A673 (cell line): ENCODE results near the gene TET3.

Source experiments
- CTCF ChIP-seq: fragments of 300-800, 200-600 bp; sonication (generic); conservative IDR thresholded peaks from 2 replicates; pipeline ENCODE4 v1.5.1; 2017; ENCODE audit warnings: low read depth, mild to moderate bottlenecking, antibody characterized with exemption, low read length, moderate library complexity, mixed read lengths
- EZH2 ChIP-seq: fragments of 200-600 bp; sonication (generic); IDR thresholded peaks from 2 replicates; pipeline ENCODE4 v1.6.1; 2017; ENCODE audit warnings: borderline replicate concordance, low read depth, mild to moderate bottlenecking, mixed read lengths, antibody characterized with exemption, low read length; ENCODE audit not compliant: poor library complexity, severe bottlenecking

- TF ChIP-seq CTCF (no peak), EZH2 (no peak)
Measured at GRCh38 chr2:74000666-74001065, 16.0 kb downstream of the TET3 start.
